SK-N-SH (cell line): Measurements from ENCODE around the gene SAP30L.

ENCODE experiments used
- CHD2 ChIP-seq: fragments of 150-350 bp; IDR thresholded peaks from 2 replicates; pipeline ENCODE4 v1.6.1; 2018; ENCODE audit warnings: low read length; ENCODE audit not compliant: partially characterized antibody
- EP300 ChIP-seq, 2 experiments: IDR thresholded peaks; 2 replicates each; pipeline versions ENCODE4 v1.4.0 to v1.6.1; 2012; ENCODE audit warnings: borderline replicate concordance in 1 of 2, low read depth in 1 of 2, low read length in 1 of 2
- FOXM1 ChIP-seq: IDR thresholded peaks from 2 replicates; pipeline ENCODE4 v1.4.0; 2012; ENCODE audit warnings: low read depth, mild to moderate bottlenecking
- MXI1 ChIP-seq: IDR thresholded peaks from 2 replicates; pipeline ENCODE4 v1.6.1; 2012; ENCODE audit warnings: mild to moderate bottlenecking, low read depth, low read length, improper control_type of control experiment
- POLR2AphosphoS5 ChIP-seq: IDR thresholded peaks from 2 replicates; pipeline ENCODE4 v1.6.1; 2012; ENCODE audit warnings: low read depth, low read length
- RAD21 ChIP-seq: IDR thresholded peaks from 2 replicates; pipeline ENCODE4 v1.6.1; 2012; ENCODE audit warnings: mild to moderate bottlenecking, low read length
- SMC3 ChIP-seq: IDR thresholded peaks from 2 replicates; pipeline ENCODE4 v1.6.1; 2012; ENCODE audit warnings: low read depth, low read length, improper control_type of control experiment
- TCF12 ChIP-seq: IDR thresholded peaks from 2 replicates; pipeline ENCODE4 v1.4.0; 2012
- YY1 ChIP-seq: IDR thresholded peaks from 2 replicates; pipeline ENCODE4 v1.4.0; 2012; ENCODE audit warnings: low read depth, mild to moderate bottlenecking
- TF ChIP-seq, protein P1 (sequence below): fragments of 200-600 bp; sonication (generic); IDR thresholded peaks from 2 replicates; pipeline ENCODE4 v1.6.1; 2017; ENCODE audit warnings: antibody characterized with exemption, mild to moderate bottlenecking, moderate library complexity
- TF ChIP-seq, protein P2 (sequence below): IDR thresholded peaks from 2 replicates; pipeline ENCODE4 v1.4.0; 2012; ENCODE audit warnings: low read depth

- TF ChIP-seq CHD2 (no peak), TCF12 (no peak), YY1 (no peak), SMC3 (no peak), MXI1 (no peak), POLR2AphosphoS5 (no peak), EP300 (IDR thresholded peaks at IDR 0.05; ENCODE audit: borderline replicate concordance in 1 of 2, low read depth in 1 of 2, low read length in 1 of 2) (no peak), FOXM1 (no peak), RAD21 (no peak)
- TF ChIP-seq, protein P1, sequence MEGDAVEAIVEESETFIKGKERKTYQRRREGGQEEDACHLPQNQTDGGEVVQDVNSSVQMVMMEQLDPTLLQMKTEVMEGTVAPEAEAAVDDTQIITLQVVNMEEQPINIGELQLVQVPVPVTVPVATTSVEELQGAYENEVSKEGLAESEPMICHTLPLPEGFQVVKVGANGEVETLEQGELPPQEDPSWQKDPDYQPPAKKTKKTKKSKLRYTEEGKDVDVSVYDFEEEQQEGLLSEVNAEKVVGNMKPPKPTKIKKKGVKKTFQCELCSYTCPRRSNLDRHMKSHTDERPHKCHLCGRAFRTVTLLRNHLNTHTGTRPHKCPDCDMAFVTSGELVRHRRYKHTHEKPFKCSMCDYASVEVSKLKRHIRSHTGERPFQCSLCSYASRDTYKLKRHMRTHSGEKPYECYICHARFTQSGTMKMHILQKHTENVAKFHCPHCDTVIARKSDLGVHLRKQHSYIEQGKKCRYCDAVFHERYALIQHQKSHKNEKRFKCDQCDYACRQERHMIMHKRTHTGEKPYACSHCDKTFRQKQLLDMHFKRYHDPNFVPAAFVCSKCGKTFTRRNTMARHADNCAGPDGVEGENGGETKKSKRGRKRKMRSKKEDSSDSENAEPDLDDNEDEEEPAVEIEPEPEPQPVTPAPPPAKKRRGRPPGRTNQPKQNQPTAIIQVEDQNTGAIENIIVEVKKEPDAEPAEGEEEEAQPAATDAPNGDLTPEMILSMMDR: no peak
- TF ChIP-seq, protein P2, sequence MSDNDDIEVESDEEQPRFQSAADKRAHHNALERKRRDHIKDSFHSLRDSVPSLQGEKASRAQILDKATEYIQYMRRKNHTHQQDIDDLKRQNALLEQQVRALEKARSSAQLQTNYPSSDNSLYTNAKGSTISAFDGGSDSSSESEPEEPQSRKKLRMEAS: no peak
These were observed 56.4 kb downstream of the SAP30L start for GRCh38 chr5:154502180-154502579.
